ENCODE data around the gene ARHGEF4.

Gene ARHGEF4, protein sequence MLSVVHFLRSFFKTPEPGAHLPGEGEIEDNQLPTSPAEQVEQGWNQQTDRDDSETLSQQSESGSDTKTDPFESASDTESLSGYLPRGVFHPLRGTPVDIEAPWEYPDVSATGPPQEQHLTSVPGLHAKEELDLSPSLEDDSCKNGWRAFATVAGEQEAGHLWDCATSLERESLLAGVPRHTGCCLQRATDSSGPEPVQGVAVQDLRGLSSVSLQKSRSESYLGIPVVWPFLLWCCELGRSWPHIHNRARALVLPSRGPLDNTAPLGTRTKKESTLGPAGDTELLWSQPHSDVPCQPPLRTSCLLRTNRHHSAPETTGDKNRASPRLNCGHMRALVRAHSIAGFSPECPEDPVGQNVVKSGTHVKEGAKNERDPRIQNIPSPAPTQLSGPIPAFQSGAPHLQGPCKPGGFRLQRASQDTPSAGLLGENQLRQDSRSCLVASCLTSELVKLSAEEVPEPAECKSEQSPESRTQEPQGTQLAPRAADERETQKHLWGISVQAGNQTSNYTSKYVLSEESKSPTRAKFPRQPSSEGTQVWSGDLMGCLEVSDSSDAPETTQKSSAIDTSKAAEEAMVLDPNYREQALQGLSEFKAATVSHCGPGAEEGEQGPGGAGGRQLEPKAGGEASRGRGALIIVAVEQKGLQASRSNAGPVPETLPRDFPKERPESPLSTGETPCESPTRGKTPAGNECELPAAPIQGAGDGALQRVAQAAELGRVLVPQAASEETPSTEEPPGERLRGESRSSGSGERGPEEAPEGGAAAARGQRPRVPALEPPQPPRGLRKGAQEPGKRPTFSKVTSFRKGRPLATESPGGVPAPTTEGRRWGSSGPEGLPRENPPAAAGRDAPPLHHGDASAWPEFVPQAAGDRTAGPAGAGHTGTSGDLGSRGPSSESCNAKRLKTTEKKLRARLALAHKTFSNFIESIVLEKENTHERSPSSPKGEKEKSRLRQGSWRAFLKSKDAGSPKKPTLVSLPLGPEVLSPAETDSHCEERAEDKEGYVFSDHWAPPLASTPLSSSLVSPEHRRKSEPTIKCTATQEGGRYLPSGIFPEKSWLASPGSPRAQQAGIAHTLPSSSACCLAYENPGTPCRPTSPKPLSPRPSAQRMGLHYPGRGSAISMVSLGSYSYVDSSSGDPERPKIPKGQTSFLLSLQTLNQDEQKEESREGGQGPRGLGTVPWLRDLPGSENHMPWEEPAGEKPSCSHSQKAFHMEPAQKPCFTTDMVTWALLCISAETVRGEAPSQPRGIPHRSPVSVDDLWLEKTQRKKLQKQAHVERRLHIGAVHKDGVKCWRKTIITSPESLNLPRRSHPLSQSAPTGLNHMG (N-terminal part only)

GRCh38 chr2:130836501-130837174, at the start of gene ARHGEF4:
ARHGEF4 (plus strand) TSS chr2:130836914; CDS start chr2:130836954, 40 bp downstream.
- DNase-seq = no peak

DNA sequence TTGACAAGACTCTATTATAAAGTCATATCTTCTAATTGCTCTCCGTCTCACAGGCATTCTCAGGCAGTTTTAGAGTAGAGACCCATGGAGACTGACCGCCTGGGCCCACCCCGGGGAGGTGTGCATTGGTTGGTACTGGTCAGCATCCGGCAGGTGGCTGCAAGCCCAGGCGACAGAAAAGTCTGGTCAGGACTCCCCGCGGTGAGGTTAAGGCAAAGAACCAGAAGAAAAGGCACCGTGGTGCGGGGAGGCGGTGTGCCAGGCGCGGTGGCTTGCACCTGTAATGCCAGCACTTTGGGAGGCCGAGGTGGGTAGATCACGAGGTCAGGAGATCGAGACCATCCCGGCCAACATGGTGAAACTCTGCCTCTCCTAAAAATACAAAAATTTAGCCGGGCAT, 48.9 kb upstream of the ARHGEF4 start:
- no peak for DNase-seq

DNA sequence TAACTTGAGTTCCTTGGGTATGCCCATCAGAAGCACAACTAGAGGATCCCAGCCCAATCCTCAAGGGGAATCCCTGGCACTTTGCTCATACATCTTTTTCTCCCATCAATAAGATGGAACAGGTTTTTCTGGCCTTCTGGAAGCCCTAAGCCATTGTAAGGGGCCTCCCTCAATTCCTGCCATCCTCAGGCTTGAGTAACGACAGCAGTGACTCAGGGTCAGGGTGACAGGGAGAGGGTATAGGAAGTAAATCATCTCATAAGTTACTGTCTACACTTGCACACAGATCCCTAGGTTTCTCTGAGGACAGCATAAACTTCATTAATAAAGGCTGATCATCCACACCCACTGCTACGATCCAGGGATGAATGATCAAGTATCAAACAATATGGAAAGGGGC, 46.4 kb upstream of the ARHGEF4 start:
- DNase-seq = no peak

- no peak for DNase-seq
Observed at GRCh38 chr2:130790804-130791616, 45.7 kb upstream of the ARHGEF4 start.

GRCh38 chr2:130791617-130791939, 45.1 kb upstream of the ARHGEF4 start:
- no peak for DNase-seq

DNA sequence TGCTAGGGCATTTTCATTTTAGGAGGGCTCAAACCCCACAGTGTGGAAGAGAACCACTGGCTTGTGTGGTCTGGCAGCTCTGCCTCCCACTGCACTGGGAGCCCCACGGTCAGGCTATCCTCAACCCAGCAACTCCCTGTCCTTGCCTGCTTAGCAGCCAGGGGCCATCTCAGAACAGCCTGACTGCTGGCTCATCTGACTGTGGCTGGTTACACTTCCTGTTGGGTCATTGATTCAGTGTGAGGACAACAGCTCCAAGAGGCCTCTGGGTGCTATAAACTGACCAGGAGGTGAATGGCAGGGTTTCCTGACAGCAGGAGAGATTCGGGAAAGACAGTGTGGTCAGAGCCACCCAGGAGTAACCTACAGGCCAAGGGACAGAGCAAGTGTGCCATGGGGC, 41.3 kb upstream of the ARHGEF4 start:
- no peak for DNase-seq

DNA sequence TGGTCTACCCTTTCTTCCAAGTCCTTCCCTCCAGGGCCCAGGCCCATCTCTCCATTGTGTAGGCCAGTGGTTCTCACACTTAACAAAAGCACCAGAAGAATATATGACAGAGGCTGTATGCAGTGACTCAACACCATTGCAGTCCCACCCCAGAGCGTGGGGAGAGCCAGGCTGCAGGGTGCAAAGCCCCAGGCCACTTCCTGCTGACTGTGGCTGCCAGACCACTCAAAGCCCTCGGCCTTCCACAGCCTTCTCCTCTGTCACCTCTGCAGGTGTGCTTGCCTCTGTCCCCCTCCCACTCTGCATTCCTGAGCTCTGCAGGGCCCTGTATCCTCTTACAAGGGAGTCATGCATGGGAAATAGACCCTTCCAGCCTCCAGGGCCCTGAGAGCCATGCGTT, 40.4 kb upstream of the ARHGEF4 start:
- no peak for DNase-seq

DNA sequence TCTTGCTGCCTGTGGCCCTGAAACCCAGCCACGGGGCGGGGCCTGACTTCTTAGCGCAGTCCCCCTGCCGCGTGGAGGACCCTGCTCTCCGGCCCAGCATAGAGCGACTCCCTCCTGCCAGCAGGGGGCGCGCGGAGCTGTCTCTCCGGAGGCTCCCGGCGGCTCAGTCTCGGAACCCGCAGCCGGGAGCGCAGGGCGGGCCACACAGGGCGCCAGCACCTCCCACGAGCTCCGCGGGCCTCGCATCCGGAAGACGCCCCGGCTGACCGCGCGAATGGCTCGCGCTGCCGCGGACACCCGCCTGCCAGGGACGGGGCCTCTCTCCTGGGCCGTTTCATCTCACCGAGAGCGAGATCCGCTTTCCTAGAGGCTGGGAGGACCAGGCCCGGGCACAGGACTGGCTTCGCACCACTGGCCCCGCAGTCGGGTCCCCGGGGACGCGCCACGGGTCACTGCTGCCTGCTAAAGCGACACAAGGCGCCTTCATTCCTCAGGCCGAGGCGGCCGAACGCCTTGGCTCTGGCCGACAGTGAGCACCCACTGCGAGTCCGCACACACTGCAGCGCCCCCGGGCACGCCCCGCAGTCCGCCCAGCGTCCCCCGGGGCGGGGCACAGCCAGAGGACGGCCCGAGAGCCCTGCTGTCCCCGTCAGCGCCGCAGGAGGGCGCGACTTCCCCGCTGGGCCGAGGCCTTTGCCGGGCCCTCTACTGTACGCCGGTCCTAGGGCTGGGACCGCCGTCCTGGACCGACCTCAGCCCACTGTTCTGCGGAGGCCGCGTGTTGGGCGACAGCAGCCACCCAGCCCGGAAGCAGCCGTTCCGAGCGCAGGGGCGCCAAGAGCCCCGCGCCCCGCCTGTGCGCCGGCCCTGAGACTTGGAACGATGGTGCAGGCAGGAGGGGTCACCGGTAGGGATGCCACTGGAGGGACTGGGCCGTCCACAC, 39.0 kb upstream of the ARHGEF4 start:
- no peak for DNase-seq

GRCh38 chr2:130798472-130799218, 38.1 kb upstream of the ARHGEF4 start:
- DNase-seq = no peak

DNA sequence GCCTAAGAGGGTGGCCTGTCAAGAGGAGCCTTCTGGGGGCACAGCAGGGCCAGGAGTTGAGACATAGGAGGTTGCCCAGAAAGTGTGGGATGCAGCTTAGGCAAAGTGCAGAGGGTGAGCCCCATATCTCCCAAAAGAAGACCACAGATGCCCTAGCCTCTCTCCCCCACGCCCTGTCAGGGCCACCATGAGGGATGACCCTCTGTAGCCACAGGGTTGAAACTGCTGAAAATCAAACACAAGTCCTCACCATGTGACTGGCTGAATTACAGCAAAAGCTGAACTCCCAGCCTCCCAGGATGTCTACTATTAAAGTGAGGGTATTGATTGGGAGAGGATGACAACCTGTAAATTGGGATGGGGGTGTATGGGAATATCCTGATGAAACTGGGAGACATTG, 37.4 kb upstream of the ARHGEF4 start:
- DNase-seq = no peak

DNA sequence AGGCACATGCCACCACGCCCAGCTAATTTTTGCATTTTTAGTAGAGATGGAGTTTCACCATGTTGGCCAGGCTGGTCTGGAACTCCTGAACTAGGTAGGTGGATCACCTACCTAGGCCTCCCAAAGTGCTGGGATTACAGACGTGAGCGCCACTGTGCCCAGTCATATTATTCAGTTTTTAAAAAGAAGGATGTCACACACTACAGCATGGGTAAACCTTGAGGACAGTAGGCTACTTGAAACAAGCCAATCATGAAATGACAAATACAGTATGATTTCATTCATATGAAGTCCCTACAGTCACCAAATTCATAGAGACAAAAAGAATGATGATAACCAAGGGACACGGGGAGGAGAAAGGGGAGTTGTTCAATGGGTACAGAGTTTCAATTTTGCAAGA, 31.1 kb upstream of the ARHGEF4 start:
- no peak for DNase-seq

DNA sequence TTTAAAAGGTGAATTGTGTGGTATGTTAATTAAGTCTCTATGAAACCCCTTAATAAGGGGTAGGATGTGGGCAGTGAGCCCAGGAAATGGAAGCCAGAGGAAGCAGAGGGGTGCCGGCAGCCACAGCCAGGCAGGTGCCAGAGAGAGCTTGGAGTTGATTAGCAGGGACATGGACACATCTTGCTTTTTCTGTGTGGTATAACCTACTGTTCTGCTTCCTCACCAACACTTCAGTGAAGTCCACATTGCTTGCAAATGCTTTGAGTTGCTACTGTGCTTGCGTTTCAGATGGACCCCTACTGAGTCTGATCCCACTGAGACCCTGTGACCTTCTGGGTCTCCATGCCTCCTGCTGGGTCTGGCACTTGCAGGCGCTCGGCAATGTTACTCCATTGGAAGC, 30.3 kb upstream of the ARHGEF4 start:
- DNase-seq = no peak

GRCh38 chr2:130807659-130808385, 28.9 kb upstream of the ARHGEF4 start:
- no peak for DNase-seq

DNA sequence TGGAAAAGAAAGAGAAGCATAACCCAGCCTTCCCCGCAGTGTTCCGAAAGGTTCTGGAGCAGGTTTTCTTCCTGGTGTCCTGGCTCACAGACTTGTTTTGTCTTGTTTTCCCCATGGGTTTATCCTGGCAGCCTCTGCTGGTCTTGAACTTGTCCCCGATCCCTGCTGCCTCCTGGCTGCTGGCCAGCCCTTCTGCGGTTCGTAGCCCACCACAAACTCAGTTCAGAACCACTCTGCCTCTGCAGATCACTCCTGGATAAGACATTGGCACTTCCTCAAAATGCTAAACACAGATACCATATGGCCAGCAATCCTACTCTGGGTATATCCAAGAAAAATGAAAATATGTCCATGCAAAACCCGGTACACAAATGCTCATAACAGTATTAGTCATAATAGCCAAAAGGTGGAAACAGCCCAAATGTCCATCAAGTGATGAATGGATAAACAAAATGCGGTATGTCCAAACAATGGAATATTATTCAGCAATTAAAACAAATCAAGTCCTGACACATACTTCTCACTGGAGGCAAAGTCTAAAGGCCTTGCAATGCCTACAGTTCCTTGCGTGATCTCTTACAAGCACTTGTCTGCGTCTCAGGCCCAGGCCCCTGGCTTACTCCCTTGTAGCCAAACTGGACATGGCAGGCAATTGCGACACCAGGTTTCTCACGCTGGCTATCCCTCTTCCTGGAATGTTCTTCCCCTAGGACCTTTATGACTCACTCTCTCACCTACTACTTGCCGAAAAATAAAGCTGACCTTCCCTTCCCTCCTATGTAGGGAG, 28.0 kb upstream of the ARHGEF4 start:
- no peak for DNase-seq

DNA sequence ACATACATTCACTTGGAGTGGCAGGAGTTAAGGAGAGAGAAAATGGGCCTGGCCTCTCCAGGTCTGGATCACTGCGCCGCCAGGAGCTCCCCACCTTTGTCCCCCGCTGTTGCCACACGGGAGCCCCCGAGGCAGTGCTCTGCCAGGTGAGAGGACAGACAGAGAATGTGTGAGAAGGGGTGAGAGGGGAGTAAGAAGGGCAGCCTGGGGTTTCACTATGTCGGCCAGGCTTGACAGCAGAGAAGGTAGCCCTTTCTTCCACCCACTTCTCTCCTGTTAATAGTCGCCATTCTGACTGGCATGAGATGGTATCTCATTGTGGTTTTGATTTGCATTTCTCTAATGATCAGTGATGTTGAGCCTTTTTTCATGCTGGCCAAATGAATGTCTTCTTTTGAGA, 26.2 kb upstream of the ARHGEF4 start:
- no peak for DNase-seq

GRCh38 chr2:130813722-130814121, 23.0 kb upstream of the ARHGEF4 start:
- no peak for DNase-seq

DNA sequence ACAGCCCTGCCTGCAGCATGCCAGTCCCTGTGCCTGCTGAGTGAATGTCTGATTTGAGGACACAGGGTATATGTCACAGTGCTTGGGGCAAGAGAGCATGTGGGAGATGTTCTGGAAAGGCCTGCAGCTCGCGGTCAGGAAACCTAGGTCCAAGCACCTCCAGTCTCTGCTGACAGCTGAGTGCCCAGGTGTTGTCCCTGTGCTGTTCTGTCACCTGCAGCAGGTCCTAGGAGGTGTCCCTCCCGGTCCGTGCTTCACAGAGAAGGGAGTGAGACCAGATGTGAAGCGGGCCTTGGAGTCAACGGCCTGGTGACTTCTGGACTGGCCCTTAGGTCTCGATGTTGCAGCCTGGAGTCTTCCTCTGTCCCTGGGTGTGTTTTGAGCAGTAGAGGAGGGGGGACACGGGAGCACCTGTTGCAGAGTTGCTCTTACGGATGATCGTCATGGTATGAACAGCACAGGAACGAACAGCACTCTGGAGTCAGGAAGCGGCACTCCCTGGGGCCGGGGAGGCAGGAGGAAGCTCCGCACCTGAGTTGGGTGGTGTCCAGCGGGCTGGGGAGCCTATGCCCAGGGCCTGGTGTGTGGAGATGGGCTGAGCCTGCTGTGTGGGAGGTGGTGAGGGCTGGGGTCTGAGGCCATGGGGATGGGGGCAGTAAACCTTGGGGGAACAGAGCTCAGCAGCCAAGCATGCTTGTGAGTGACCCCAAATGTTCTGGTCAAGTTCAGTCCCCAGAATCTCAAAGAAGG, 21.6 kb upstream of the ARHGEF4 start:
- no peak for DNase-seq

DNA sequence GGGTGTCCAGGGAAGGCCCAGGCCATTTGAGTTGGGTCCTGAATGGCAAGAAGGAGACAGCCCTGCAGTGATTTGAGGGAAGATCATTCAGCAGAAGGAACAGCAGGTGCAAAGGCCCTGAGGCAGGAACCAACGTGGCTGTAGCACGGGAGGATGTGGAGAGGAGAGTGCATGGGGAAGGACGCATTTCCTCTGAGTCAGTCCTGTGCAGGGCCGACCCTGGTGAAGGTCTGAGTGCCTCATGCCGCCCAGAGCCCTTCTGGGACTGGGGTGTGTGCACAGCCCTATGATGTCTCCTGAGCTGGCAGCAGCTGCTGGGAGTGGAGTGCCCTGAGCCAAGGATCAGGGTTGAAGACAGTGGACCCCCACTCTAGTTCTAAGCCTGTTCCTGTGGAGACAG, 17.9 kb upstream of the ARHGEF4 start:
- no peak for DNase-seq
